Activated CD8-positive, alpha-beta T cell treated with anti-CD3 and anti-CD28 coated beads for 36 hours (primary cell): ENCODE results near the gene SLC24A5. TPM values are rescaled to one million over a fixed set of nuclear protein-coding genes. Genes with fewer than 3 reads are reported as not detected.

Source experiments
- ATAC-seq: fragments of 200-7000 bp; cut with Tn5 transposase; one replicate; pipeline ENCODE4 v1.10.0; 2021; ENCODE audit warnings: mild to moderate bottlenecking, moderate library complexity
- CTCF ChIA-PET: fragments of 350-600 bp; sonication (Branson Sonifier 250); formaldehyde crosslinking; loops from one replicate; lab custom pipeline; 2021; ENCODE audit warnings: antibody characterized with exemption; lab: Charles Lee
- POLR2A ChIA-PET: fragments of 350-600 bp; sonication (Branson Sonifier 250); formaldehyde crosslinking; loops from one replicate; lab custom pipeline; 2021; ENCODE audit warnings: antibody characterized with exemption; lab: Charles Lee
- DNase-seq: peaks from one replicate; pipeline ENCODE4 v3.0.0-alpha.2; 2020
- H3K27ac Mint-ChIP-seq: one replicate; pipeline ENCODE4 v1.8.0; 2021; ENCODE audit warnings: mild to moderate bottlenecking, mixed read lengths
- H3K27me3 Mint-ChIP-seq: one replicate; pipeline ENCODE4 v1.8.0; 2021; ENCODE audit warnings: mixed read lengths
- H3K36me3 Mint-ChIP-seq: one replicate; pipeline ENCODE4 v1.8.0; 2021; ENCODE audit warnings: low read depth, mixed read lengths
- H3K4me1 Mint-ChIP-seq: one replicate; pipeline ENCODE4 v1.8.0; 2021; ENCODE audit warnings: low read depth, mixed read lengths
- H3K4me3 Mint-ChIP-seq: one replicate; pipeline ENCODE4 v1.8.0; 2021; ENCODE audit warnings: mild to moderate bottlenecking, moderate library complexity, mixed read lengths
- H3K9me3 Mint-ChIP-seq: one replicate; pipeline ENCODE4 v1.8.0; 2021; ENCODE audit warnings: mixed read lengths
- intact Hi-C: fragments of 100-400 bp; cut with micrococcal nuclease; formaldehyde crosslinking; loops from one replicate; pipeline ENCODE4 v1.10.0; 2022
- total RNA-seq, 2 experiments: library from RNA; stranded (reverse); gene quantifications; one replicate each; pipeline ENCODE4 v1.2.3, GENCODE V29; 2021
- TF ChIP-seq, protein P1 (sequence below): fragments of 200-600 bp; IDR thresholded peaks from one replicate; pipeline ENCODE4 v1.8.0; 2022; ENCODE audit warnings: antibody characterized with exemption, mild to moderate bottlenecking

SLC24A5 gene
- not detected for total RNA-seq

DNA sequence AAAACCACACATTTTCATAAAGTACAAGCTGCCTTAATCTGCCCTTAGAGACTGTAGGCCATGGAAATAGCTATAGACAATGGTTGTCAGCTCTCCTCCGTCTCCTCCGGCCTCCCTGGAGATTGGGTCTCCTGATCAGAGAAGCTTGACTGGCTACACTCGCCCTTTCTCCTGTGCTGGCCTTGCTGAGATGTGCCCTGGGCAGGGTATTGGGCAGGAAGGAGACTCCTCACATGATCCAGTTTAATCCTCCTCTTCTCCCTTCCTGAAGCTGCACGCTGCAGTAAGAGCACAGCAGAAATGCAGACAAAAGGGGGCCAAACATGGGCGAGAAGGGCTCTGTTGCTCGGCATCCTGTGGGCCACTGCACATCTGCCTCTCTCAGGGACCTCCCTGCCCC is at the start of gene SLC24A5:
Gene SLC24A5, plus strand, starts transcription at position 246 of the 400 bp plus-strand sequence. Its CDS starts 55 bp downstream, at position 301.
- Mint-ChIP-seq H3K4me3 (no peak within 1 kb of the TSS), H3K36me3 (no peaks in the 10 kb centered on the region), H3K9me3 (no peaks in the 10 kb centered on the region), H3K4me1 (no peaks in the 10 kb centered on the region), H3K27me3 (peaks cover 8% of the 10 kb centered on the region), H3K27ac (no peak within 1 kb of the TSS)
- ATAC-seq (no peak), DNase-seq (no peak)
- intact Hi-C loops = no loop called here
- ChIA-PET CTCF (interaction anchor here (1.3 kb wide), 1 partner anchor 9 kb away, joined by 3 read pairs; no protein-coding TSS in a partner anchor), POLR2A (no interaction called here)
- TF ChIP-seq, protein P1, sequence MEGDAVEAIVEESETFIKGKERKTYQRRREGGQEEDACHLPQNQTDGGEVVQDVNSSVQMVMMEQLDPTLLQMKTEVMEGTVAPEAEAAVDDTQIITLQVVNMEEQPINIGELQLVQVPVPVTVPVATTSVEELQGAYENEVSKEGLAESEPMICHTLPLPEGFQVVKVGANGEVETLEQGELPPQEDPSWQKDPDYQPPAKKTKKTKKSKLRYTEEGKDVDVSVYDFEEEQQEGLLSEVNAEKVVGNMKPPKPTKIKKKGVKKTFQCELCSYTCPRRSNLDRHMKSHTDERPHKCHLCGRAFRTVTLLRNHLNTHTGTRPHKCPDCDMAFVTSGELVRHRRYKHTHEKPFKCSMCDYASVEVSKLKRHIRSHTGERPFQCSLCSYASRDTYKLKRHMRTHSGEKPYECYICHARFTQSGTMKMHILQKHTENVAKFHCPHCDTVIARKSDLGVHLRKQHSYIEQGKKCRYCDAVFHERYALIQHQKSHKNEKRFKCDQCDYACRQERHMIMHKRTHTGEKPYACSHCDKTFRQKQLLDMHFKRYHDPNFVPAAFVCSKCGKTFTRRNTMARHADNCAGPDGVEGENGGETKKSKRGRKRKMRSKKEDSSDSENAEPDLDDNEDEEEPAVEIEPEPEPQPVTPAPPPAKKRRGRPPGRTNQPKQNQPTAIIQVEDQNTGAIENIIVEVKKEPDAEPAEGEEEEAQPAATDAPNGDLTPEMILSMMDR = no peak

DNA sequence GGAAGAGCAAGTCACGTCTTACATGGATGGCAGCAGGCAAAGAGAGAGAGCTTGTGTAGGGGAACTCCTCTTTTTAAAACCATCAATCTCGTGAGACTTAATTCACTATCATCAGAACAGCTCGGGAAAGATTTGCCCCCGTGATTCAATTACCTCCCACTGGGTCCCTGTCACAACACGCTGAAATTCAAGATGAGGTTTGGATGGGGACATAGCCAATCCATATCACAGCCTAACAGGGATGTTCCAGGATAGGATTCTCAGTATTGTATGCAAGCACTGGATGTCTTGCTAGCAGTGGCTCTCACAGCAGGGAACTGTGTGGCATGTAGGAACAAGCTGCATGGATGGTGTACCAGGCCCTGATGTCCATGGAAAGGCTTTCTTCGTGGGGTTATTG is 47.8 kb upstream of the SLC24A5 start:
- Mint-ChIP-seq H3K27ac (no peak overlapping the region), H3K36me3 (no peaks in the 10 kb centered on the region), H3K4me1 (no peaks in the 10 kb centered on the region), H3K27me3 (peaks cover 11% of the 10 kb centered on the region), H3K4me3 (no peak overlapping the region), H3K9me3 (no peaks in the 10 kb centered on the region)
- TF ChIP-seq, protein P1 = no peak
- ChIA-PET CTCF (no interaction called here), POLR2A (no interaction called here)
- DNase-seq = no peak
- no peak for ATAC-seq
- intact Hi-C loops = no loop called here

DNA sequence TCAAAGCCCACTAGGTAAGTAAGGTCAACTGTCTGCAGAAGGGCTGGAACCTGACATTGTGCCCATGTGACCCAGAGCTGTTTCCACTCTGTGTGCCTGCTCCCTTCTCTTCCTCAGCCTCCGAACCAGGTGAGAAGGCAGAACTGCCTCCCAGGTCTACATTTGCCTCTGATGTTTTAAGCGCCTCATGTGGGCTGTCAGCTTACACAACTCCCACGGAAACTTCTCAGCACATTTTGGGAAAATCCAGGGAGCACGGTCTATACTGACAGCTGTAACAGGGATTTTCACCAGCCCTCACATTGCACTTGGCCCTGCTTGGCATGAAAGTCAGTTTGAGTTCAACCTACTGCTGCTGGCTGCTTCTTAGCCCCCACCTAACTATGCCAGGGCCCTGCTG is 46.9 kb upstream of the SLC24A5 start:
- Mint-ChIP-seq H3K4me3 (no peak overlapping the region), H3K36me3 (no peaks in the 10 kb centered on the region), H3K4me1 (no peaks in the 10 kb centered on the region), H3K27ac (no peak overlapping the region), H3K27me3 (peaks cover 12% of the 10 kb centered on the region), H3K9me3 (no peaks in the 10 kb centered on the region)
- no peak for DNase-seq
- intact Hi-C loops = no loop called here
- TF ChIP-seq, protein P1 = no peak
- ChIA-PET POLR2A (no interaction called here), CTCF (no interaction called here)
- ATAC-seq = no peak

DNA sequence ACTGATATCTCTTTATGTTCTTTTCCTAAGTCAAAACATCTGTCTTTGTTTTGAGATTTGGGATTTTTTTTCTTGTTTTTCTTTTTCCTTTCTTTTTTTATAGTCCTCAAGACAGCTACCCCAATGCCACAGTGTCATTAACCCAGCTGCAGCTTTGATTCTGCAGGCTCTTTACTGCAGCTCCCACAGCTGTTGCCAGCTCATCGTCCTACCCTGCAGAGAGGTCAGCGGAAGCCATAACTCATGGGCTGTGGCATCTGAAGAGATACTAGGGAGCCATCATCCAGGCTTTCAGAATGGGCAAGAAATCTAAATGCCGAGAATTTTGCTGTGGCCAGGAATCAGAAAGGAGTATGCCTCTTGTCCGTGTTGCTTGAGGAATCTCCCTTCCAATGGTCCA is 44.3 kb upstream of the SLC24A5 start:
- POLR2A ChIA-PET = no interaction called here
- CTCF ChIA-PET = no interaction called here
- TF ChIP-seq, protein P1 = no peak
- H3K27me3 Mint-ChIP-seq = peaks cover 17% of the 10 kb centered on the region
- H3K4me3 Mint-ChIP-seq = no peak overlapping the region
- H3K36me3 Mint-ChIP-seq = no peaks in the 10 kb centered on the region
- no peaks in the 10 kb centered on the region for H3K9me3 Mint-ChIP-seq
- no peaks in the 10 kb centered on the region for H3K4me1 Mint-ChIP-seq
- H3K27ac Mint-ChIP-seq = no peak overlapping the region
- ATAC-seq (no peak), DNase-seq (no peak)
- intact Hi-C loops = no loop called here

DNA sequence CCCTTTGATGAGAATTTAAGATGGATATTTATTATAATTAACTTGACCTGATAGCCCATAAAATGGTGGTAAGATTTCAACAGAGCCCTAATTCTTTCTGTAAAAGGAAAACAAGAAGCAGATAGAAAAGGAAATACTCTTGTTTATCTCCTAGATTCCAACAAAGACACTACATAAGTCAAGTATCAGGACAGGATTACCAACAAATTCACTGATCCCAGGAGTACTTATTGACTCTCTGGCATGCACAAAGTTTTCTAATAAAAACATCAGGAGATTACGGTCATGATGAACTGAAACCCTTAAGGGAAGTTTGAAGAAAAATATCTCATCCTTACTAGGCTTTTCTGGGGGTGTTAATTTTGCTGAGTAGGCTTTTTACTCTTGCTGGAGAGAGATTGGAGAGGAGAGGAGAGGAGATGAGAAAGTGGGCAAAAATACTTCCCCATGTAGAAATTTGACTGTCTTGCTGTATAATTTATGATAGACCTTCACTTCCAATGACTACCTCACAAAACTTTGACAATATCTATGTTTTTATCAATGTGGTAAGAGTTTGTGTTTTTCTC is 43.1 kb upstream of the SLC24A5 start:
- DNase-seq (no peak), ATAC-seq (no peak)
- Mint-ChIP-seq H3K4me3 (no peak overlapping the region), H3K4me1 (no peaks in the 10 kb centered on the region), H3K36me3 (no peaks in the 10 kb centered on the region), H3K9me3 (no peaks in the 10 kb centered on the region), H3K27ac (no peak overlapping the region), H3K27me3 (peaks cover 17% of the 10 kb centered on the region)
- CTCF ChIA-PET = no interaction called here
- POLR2A ChIA-PET = no interaction called here
- intact Hi-C loops = no loop called here
- TF ChIP-seq, protein P1 = no peak
